HG03558 (cell line): ENCODE data around the gene CAV2.
A peak's percentile ranks its signal among the peaks of the same experiment; 100 is the strongest.

Source experiments
- ATAC-seq: cut with Tn5 transposase; IDR thresholded peaks from one replicate; pipeline ENCODE4 v1.9.1; 2021; ENCODE audit warnings: moderate number of reproducible peaks; ENCODE audit not compliant: unreplicated experiment; ENCODE audit errors: extremely low read depth

The CAV2 gene

GRCh38 chr7:116521046-116521664, 21.6 kb downstream of the CAV2 start:
- no peak for ATAC-seq

- no peak for ATAC-seq
Observed at GRCh38 chr7:116522247-116522646, 22.7 kb downstream of the CAV2 start.

DNA sequence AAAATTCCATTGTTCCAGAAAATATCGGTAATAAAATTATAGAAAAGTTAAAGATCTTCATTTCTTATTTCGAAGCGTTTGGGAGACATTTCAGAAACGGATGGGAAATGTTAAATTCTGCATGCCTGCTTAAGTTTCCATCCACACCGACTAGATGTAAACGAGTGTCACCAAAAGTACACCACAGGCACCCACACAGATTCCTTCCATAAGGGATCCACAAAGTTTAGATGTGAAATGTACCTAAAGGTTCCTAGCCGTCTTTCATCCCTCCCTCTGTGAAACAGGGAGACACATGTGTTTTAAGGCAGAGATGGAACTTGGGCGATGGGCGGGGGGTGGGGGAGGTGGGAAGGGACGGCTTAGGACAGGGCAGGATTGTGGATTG, 24.7 kb downstream of the CAV2 start:
- ATAC-seq = no peak

GRCh38 chr7:116524609-116525297, 25.2 kb downstream of the CAV2 start, which contains the start of gene CAV1:
Gene CAV1 (plus strand): TSS chr7:116525036. CDS start chr7:116525063, 27 bp downstream.
- ATAC-seq = no peak

GRCh38 chr7:116525298-116525912, 25.9 kb downstream of the CAV2 start:
- ATAC-seq = no peak

GRCh38 chr7:116525913-116526861, 26.6 kb downstream of the CAV2 start:
- ATAC-seq = peak; percentile 91

GRCh38 chr7:116526897-116527296, 27.4 kb downstream of the CAV2 start:
- no peak for ATAC-seq

DNA sequence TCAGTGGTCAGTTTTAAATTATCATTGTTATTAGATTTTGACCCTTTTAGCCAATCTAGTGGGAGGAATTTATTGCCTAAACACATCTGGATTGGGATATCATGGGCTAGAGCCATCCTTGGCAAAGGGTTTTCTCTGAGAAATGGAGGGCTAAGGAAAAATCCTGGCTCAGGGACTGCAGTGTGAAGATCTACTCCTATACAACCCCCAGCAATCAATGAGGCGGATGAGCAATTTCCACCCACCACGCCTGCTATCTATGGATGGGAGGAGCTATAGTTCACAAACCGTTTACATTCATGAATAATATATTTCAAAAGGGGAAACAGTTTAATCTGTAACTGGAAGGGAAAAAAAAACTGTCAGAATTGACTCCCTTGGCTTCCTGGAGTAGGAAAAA, 28.0 kb downstream of the CAV2 start:
- ATAC-seq = no peak

DNA sequence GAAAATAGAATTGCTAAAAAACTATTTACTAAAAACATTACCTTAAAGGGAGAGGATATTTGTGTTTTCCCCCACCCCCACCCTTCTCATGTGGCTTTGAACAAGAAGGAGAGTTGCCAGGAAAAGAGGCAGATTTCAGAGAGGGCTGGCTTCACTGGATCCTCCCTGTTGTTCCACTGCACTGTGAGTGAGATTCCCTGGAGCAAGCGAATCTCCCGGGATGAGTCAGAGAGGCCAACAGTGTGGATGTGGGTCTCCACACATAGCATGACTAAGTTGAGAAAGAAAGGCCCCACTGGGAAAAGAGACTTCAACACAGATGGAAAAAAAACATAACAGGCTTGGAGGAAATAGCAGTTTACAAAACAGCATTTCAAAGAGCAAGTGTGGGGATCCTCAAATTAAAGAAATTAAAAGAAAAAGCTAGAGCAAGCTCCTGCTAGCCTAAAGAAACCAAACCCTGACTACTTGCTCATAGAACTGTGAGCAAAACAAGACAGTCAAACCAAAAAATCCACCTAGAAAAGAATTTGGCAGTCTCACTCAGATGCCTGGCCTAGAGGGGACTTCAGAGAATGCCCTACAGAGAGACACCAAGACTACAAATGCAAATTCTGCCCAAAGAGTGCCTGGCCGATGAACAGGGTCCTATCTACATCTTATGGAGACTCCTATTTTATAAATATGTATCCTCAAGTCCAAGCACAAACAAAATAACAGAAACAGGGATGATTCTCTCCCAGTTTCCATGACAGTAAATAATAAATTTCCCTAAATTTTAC, 28.7 kb downstream of the CAV2 start:
- ATAC-seq = no peak

DNA sequence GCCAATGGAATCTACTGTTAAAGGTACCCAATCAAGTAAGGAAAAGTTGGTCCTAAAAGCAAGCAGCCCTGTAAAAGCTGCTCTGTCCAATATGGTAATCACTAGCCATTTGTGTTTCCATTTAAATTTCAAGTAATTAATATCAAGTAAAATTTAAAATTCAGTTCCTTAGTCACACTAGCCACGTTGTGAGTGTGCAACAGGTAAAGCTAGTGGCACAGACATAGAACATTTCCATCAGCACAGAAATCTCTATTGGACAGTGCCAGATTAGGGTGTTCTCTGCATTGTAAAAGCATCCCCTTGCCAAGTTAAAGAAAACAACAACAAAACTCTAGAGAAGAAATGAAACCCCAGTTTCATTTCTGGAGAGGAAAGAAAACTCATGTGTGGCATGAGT, 29.7 kb downstream of the CAV2 start:
- no peak for ATAC-seq

GRCh38 chr7:116530107-116530820, 30.7 kb downstream of the CAV2 start:
- ATAC-seq = no peak

- ATAC-seq = no peak
Observed at GRCh38 chr7:116532102-116532688, 32.7 kb downstream of the CAV2 start.

GRCh38 chr7:116534790-116535189, 35.3 kb downstream of the CAV2 start:
- no peak for ATAC-seq

DNA sequence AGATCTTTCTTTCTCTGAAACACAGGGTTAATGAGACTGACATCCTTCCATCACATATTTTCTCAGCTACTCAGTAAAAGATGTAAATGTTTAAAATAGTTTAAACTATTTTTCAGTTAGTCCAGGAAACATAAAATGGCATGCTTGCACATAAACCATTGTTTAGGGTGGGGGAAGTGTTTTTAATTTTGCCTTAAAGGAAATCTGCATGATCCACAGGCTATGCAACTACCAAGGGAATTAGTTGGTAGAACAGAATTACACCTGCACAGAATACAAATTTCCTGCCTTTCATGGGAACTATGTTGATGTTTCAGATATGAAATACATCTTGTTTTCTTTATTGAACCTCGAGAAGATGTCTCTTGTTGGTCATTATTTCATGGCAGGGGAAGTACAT, 35.9 kb downstream of the CAV2 start:
- ATAC-seq = no peak

DNA sequence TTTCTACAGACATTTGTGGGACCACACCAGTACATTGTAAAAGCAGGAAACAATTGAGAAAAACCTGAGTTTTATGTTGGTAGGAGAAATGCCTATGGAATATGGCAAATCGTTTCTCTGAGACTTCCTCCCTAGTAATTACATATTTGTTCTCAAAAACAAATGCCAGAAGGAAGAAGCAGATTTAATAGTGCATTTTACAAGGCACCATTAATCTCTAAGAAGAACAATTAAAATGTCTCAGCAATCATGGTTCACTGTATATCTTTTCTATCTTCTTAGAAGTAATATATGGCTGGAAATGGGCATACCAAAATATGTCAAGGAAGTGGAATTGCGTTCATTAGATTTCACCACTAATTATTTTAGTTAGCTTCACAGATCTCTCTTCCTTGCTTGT, 38.6 kb downstream of the CAV2 start:
- ATAC-seq = no peak

GRCh38 chr7:116539879-116540278, 40.3 kb downstream of the CAV2 start:
- no peak for ATAC-seq

- no peak for ATAC-seq
Observed at GRCh38 chr7:116540743-116541142, 41.2 kb downstream of the CAV2 start.

DNA sequence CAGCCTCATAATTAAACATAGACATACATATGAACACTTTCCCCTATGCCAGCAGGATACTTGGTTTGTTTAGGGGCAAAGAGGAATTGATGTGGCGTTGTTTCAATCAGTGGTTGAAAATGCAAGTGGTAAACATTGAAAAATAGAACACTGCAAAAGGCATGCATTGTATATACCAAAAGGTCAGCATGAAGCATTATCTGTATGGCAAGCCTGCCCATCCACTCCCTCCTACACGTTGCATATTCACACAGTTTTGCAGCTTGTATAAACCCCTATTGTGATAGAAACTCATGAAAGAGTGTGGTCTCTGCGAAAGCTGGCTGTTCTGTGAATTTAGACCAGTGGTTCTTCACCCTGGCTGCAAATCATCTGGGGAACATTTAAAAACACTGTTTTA, 42.4 kb downstream of the CAV2 start:
- ATAC-seq = no peak

DNA sequence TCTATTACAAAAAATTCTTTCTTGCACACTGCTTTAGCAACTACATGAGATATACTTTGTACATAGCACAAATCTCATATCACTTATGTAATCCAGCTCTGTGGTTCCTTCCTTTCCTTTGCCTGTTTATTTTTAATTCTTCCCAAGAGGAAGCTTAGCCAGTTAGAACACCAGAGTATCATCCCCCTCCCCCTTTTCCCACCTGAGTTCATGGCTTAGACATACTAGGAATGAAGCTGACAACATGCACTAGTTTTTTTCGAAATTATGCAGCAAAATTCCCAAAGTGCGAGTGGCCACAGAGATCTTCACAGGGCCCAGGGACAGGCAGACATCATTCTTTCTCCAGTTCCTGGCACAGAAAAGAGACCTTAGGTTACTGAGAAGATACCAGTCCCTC, 43.1 kb downstream of the CAV2 start:
- ATAC-seq = no peak
